ENCODE measurements around the gene POU2F1.

The POU2F1 gene

DNA sequence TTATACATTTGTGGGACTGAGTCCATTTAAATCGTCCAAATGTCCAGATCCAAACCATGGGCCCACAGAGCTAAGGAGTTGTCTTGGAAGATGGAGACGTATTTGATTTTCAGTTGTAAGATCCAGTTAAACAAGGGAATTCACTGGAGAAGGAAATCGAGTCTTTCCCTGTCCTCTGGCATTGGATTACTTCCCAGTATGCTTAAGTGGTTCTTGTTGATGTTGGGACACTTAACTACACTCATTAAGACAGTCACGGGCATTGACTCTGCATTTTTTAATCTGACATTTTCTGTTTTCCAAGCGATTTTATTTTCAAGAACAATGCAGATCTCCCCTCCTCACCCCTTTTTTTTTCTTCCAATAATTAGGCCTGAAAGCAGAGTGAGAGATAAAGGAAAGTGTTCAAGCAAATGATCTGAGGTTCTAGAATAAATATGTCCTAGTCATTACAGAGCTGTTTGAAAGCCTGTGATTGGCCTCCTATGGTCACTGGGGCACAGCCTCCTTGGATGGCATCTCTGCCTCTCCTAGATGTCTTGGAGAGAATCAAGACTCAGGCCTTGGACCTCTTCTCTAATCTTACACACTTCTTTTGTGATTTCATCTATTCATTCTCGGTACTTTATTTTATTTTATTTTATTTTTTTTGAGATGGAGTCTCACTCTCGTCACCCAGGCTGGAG is 248.7 kb downstream of the POU2F1 start:
- no peak overlapping the region for H3K4me2 ChIP-seq (ENCODE audit: low read depth, low read length, poor library complexity, severe bottlenecking)
- no peaks in the 10 kb centered on the region for H3K79me2 ChIP-seq (ENCODE audit: insufficient read depth, low read length)
- H3F3A ChIP-seq (ENCODE audit: insufficient read depth) = no peaks in the 10 kb centered on the region
- no peak overlapping the region for H2AFZ ChIP-seq (ENCODE audit: low read depth, low read length, severe bottlenecking)
- no peaks in the 10 kb centered on the region for H3K36me3 ChIP-seq (ENCODE audit: low read length)
- no peaks in the 10 kb centered on the region for H3K27me3 ChIP-seq (ENCODE audit: low read length)
- no peaks in the 10 kb centered on the region for H4K20me1 ChIP-seq (ENCODE audit: low read depth, low read length)
- TF ChIP-seq EZH2phosphoT487 (conservative IDR thresholded peaks at IDR 0.05; ENCODE audit: low read length) (no peak), CTCF (IDR thresholded peaks at IDR 0.05; ENCODE audit: insufficient read depth, low read length, poor library complexity, severe bottlenecking) (no peak)
- no peaks in the 10 kb centered on the region for H3K9me3 ChIP-seq (ENCODE audit: insufficient read depth, low read length)
- no peak overlapping the region for H3K9ac ChIP-seq (ENCODE audit: low read length)
- no peaks in the 10 kb centered on the region for H3K9me2 ChIP-seq (replicated peaks; ENCODE audit: insufficient read depth, low read length)
- no peak overlapping the region for H3K4me3 ChIP-seq (ENCODE audit: insufficient read depth, low read length, poor library complexity, severe bottlenecking)
- no peak overlapping the region for H3K27ac ChIP-seq (ENCODE audit: low read depth, low read length)

DNA sequence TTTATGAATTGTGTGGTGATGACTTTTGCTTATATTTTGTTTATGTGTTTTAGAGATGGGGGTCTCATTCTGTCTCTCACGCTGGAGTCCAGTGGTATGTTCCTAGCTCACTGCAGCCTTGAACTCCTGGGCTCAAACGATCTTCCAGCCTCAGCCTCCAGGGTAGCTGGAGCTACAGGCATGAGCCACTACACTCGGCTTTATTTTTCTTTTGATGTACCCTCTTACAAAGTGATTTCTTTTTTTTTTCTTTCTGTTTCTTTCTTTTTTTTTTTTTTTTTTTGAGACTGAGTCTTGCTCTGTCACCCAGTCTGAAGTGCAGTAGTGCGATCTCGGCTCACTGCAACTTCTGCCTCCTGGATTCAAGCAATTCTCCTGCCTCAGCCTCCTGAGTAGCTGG is 250.9 kb downstream of the POU2F1 start:
- H3K4me3 ChIP-seq (ENCODE audit: insufficient read depth, low read length, poor library complexity, severe bottlenecking) = no peak overlapping the region
- no peaks in the 10 kb centered on the region for H3K9me2 ChIP-seq (replicated peaks; ENCODE audit: insufficient read depth, low read length)
- no peaks in the 10 kb centered on the region for H3K36me3 ChIP-seq (ENCODE audit: low read length)
- H3K9me3 ChIP-seq (ENCODE audit: insufficient read depth, low read length) = no peaks in the 10 kb centered on the region
- no peaks in the 10 kb centered on the region for H3F3A ChIP-seq (ENCODE audit: insufficient read depth)
- H2AFZ ChIP-seq (ENCODE audit: low read depth, low read length, severe bottlenecking) = no peak overlapping the region
- no peak overlapping the region for H3K27ac ChIP-seq (ENCODE audit: low read depth, low read length)
- no peaks in the 10 kb centered on the region for H3K27me3 ChIP-seq (ENCODE audit: low read length)
- no peaks in the 10 kb centered on the region for H3K79me2 ChIP-seq (ENCODE audit: insufficient read depth, low read length)
- no peak overlapping the region for H3K9ac ChIP-seq (ENCODE audit: low read length)
- no peaks in the 10 kb centered on the region for H4K20me1 ChIP-seq (ENCODE audit: low read depth, low read length)
- TF ChIP-seq CTCF (IDR thresholded peaks at IDR 0.05; ENCODE audit: insufficient read depth, low read length, poor library complexity, severe bottlenecking) (no peak), EZH2phosphoT487 (conservative IDR thresholded peaks at IDR 0.05; ENCODE audit: low read length) (no peak)
- no peak overlapping the region for H3K4me2 ChIP-seq (ENCODE audit: low read depth, low read length, poor library complexity, severe bottlenecking)

DNA sequence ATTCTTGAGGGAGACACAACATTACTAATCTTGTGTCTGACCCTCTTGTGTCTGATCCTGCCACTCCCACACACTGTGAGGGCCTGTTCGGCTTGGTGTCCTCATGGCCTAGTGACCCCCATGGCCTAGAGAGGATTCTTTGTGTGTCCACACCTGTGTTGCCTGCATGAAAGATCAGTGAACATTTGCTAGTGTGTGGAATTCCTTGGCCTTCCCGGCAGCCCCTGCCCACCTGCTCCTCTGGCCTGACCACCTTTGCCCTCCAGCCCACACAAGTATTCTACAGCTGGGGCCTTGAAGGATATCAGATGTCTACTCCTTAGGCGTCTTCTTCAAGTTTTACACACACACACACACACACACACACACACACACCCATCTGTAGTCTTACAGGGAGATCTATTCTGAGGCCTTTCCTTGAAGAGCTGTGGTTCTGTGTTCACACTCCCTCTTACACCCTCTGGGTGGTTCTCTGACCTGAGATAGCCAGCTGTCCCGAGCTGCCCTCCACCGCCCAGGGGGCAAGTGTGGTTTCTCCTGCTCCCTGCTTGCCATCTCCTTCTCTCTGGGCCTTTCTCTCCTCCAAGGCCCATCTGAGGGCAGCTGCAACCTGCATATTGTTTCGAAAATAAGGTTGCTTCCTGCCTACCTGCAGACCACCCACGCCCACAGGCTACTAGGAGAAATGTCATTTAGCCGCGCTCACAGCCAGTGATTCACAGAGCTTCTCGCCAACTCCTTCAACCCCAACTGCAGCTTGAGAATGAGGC is 252.3 kb downstream of the POU2F1 start:
- no peaks in the 10 kb centered on the region for H3K79me2 ChIP-seq (ENCODE audit: insufficient read depth, low read length)

More for the DNA sequence above, 252.3 kb downstream of the POU2F1 start:
- TF ChIP-seq EZH2phosphoT487 (conservative IDR thresholded peaks at IDR 0.05; ENCODE audit: low read length) = no peak
- TF ChIP-seq CTCF (IDR thresholded peaks at IDR 0.05; ENCODE audit: insufficient read depth, low read length, poor library complexity, severe bottlenecking) = no peak
- Histone ChIP-seq H3K4me3 (ENCODE audit: insufficient read depth, low read length, poor library complexity, severe bottlenecking) (no peak overlapping the region), H3K9me3 (ENCODE audit: insufficient read depth, low read length) (no peaks in the 10 kb centered on the region), H3K27ac (ENCODE audit: low read depth, low read length) (no peak overlapping the region), H3K9me2 (replicated peaks; ENCODE audit: insufficient read depth, low read length) (no peaks in the 10 kb centered on the region), H3F3A (ENCODE audit: insufficient read depth) (no peaks in the 10 kb centered on the region), H3K36me3 (ENCODE audit: low read length) (no peaks in the 10 kb centered on the region), H3K27me3 (ENCODE audit: low read length) (no peaks in the 10 kb centered on the region), H3K9ac (ENCODE audit: low read length) (no peak overlapping the region), H2AFZ (ENCODE audit: low read depth, low read length, severe bottlenecking) (no peak overlapping the region), H4K20me1 (ENCODE audit: low read depth, low read length) (no peaks in the 10 kb centered on the region), H3K4me2 (ENCODE audit: low read depth, low read length, poor library complexity, severe bottlenecking) (no peak overlapping the region)

Data from SU-DHL-6 (cell line).